Stimulated activated naive B cell treated with anti-CD40 and anti-IgM and Interleukin-4, amounts not matched to agents 10 μg/mL and 1 μg/mL and 100 μg/mL, for 72 hours (primary cell): ENCODE data around the gene EMP3.

ENCODE experiments used
- ATAC-seq, 2 donors: fragments of 150-1000 bp; cut with Tn5 transposase; replicated peaks; 2 replicates each; pipeline ENCODE4 v1.10.0; 2021; ENCODE audit warnings: moderate library complexity in 1 of 2
- DNase-seq: peaks from one replicate; pipeline ENCODE4 v3.0.0; 2021
- H3K27ac Mint-ChIP-seq: one replicate; pipeline ENCODE4 v1.8.0; 2022; ENCODE audit warnings: mild to moderate bottlenecking, mixed read lengths
- H3K27me3 Mint-ChIP-seq, 2 donors: one replicate each; pipeline ENCODE4 v1.8.0; 2022; ENCODE audit warnings: mixed read lengths in 2 of 2
- H3K36me3 Mint-ChIP-seq, 2 donors: one replicate each; pipeline ENCODE4 v1.8.0; 2022; ENCODE audit warnings: mixed read lengths in 2 of 2, mild to moderate bottlenecking in 1 of 2
- H3K4me1 Mint-ChIP-seq, 2 donors: one replicate each; pipeline ENCODE4 v1.8.0; 2022; ENCODE audit warnings: mixed read lengths in 2 of 2, mild to moderate bottlenecking in 1 of 2
- H3K4me3 Mint-ChIP-seq, 2 donors: one replicate each; pipeline ENCODE4 v1.8.0; 2022; ENCODE audit warnings: mild to moderate bottlenecking in 2 of 2, mixed read lengths in 2 of 2, moderate library complexity in 1 of 2
- H3K9me3 Mint-ChIP-seq, 2 donors: one replicate each; pipeline ENCODE4 v1.8.0; 2022; ENCODE audit warnings: mixed read lengths in 2 of 2, mild to moderate bottlenecking in 1 of 2

Gene EMP3

GRCh38 chr19:48348045-48348444, 22.7 kb downstream of the EMP3 start:
- Mint-ChIP-seq H3K36me3 (peaks cover 13 to 18% of the 10 kb centered on the region in 2 donors), H3K4me3 (no peak overlapping the region), H3K4me1 (peaks cover 6 to 10% of the 10 kb centered on the region in 2 donors), H3K9me3 (no peaks in the 10 kb centered on the region), H3K27me3 (no peaks in the 10 kb centered on the region), H3K27ac (no peak overlapping the region)
- no peak for DNase-seq
- no peak for ATAC-seq

- ATAC-seq = no peak
- Mint-ChIP-seq H3K36me3 (peaks cover 10 to 12% of the 10 kb centered on the region in 2 donors), H3K9me3 (no peaks in the 10 kb centered on the region), H3K27ac (no peak overlapping the region), H3K4me1 (peaks cover 6 to 10% of the 10 kb centered on the region in 2 donors), H3K4me3 (no peak overlapping the region), H3K27me3 (no peaks in the 10 kb centered on the region)
- DNase-seq = no peak
Observed at GRCh38 chr19:48348737-48349136, 23.4 kb downstream of the EMP3 start.

GRCh38 chr19:48350856-48351255, 25.5 kb downstream of the EMP3 start:
- Mint-ChIP-seq H3K9me3 (no peaks in the 10 kb centered on the region), H3K27me3 (no peaks in the 10 kb centered on the region), H3K4me1 (peaks cover 6 to 10% of the 10 kb centered on the region in 2 donors), H3K36me3 (peaks cover 6 to 15% of the 10 kb centered on the region in 2 donors), H3K27ac (no peak overlapping the region), H3K4me3 (no peak overlapping the region)
- no peak for ATAC-seq
- DNase-seq = no peak

GRCh38 chr19:48351341-48351752, 26.0 kb downstream of the EMP3 start:
- Mint-ChIP-seq H3K36me3 (peaks cover 6 to 16% of the 10 kb centered on the region in 2 donors), H3K9me3 (no peaks in the 10 kb centered on the region), H3K4me3 (no peak overlapping the region), H3K4me1 (peaks cover 6 to 10% of the 10 kb centered on the region in 2 donors), H3K27me3 (no peaks in the 10 kb centered on the region), H3K27ac (no peak overlapping the region)
- ATAC-seq (peak; percentile 95 to 96), DNase-seq (peak; percentile 56)

- ATAC-seq (no peak), DNase-seq (no peak)
- Mint-ChIP-seq H3K4me3 (no peak overlapping the region), H3K27ac (no peak overlapping the region), H3K9me3 (no peaks in the 10 kb centered on the region), H3K36me3 (peaks cover 4 to 15% of the 10 kb centered on the region in 2 donors), H3K27me3 (no peaks in the 10 kb centered on the region), H3K4me1 (peaks cover 6 to 10% of the 10 kb centered on the region in 2 donors)
Observed at GRCh38 chr19:48353677-48354076, 28.3 kb downstream of the EMP3 start.

GRCh38 chr19:48354332-48354992, 29.1 kb downstream of the EMP3 start:
- H3K4me3 Mint-ChIP-seq = no peak overlapping the region
- no peak overlapping the region for H3K27ac Mint-ChIP-seq
- no peak for DNase-seq
- H3K36me3 Mint-ChIP-seq = peaks cover 4 to 22% of the 10 kb centered on the region in 2 donors
- no peaks in the 10 kb centered on the region for H3K27me3 Mint-ChIP-seq
- ATAC-seq = no peak
- no peaks in the 10 kb centered on the region for H3K9me3 Mint-ChIP-seq
- H3K4me1 Mint-ChIP-seq = peaks cover 6 to 10% of the 10 kb centered on the region in 2 donors

GRCh38 chr19:48355365-48355954, 30.1 kb downstream of the EMP3 start:
- ATAC-seq (no peak), DNase-seq (no peak)
- H3K27me3 Mint-ChIP-seq = no peaks in the 10 kb centered on the region
- H3K36me3 Mint-ChIP-seq = peaks cover 7 to 26% of the 10 kb centered on the region in 2 donors
- peaks cover 6 to 10% of the 10 kb centered on the region in 2 donors for H3K4me1 Mint-ChIP-seq
- no peak overlapping the region for H3K27ac Mint-ChIP-seq
- H3K4me3 Mint-ChIP-seq = no peak overlapping the region
- H3K9me3 Mint-ChIP-seq = no peaks in the 10 kb centered on the region

GRCh38 chr19:48359123-48359522, 33.8 kb downstream of the EMP3 start:
- H3K27me3 Mint-ChIP-seq = no peaks in the 10 kb centered on the region

GRCh38 chr19:48361912-48362311, 36.6 kb downstream of the EMP3 start:
- ATAC-seq (no peak), DNase-seq (no peak)
- H3K9me3 Mint-ChIP-seq = no peaks in the 10 kb centered on the region
- H3K36me3 Mint-ChIP-seq = peaks cover 3 to 15% of the 10 kb centered on the region in 2 donors
- no peaks in the 10 kb centered on the region for H3K27me3 Mint-ChIP-seq
- H3K4me3 Mint-ChIP-seq = no peak overlapping the region
- peaks cover 12 to 29% of the 10 kb centered on the region in 2 donors for H3K4me1 Mint-ChIP-seq
- no peak overlapping the region for H3K27ac Mint-ChIP-seq

More at GRCh38 chr19:48359123-48359522, 33.8 kb downstream of the EMP3 start:
- DNase-seq (no peak), ATAC-seq (no peak)
- H3K4me1 Mint-ChIP-seq = peaks cover 5 to 16% of the 10 kb centered on the region in 2 donors
- no peaks in the 10 kb centered on the region for H3K9me3 Mint-ChIP-seq
- H3K4me3 Mint-ChIP-seq = no peak overlapping the region
- H3K27ac Mint-ChIP-seq = no peak overlapping the region
- H3K36me3 Mint-ChIP-seq = peaks cover 5 to 22% of the 10 kb centered on the region in 2 donors

GRCh38 chr19:48362716-48363499, 37.6 kb downstream of the EMP3 start:
- peak; percentile 76 to 78 for ATAC-seq
- Mint-ChIP-seq H3K9me3 (no peaks in the 10 kb centered on the region), H3K36me3 (peaks cover 3 to 15% of the 10 kb centered on the region in 2 donors), H3K27me3 (no peaks in the 10 kb centered on the region), H3K27ac (peak overlapping the region; percentile 95), H3K4me1 (peaks cover 12 to 29% of the 10 kb centered on the region in 2 donors), H3K4me3 (peak overlapping the region; percentile 86 to 92)
- DNase-seq = peak; percentile 83

GRCh38 chr19:48363500-48363809, 38.1 kb downstream of the EMP3 start:
- ATAC-seq (peak; percentile 22 to 25), DNase-seq (no peak)
- peaks cover 12 to 29% of the 10 kb centered on the region in 2 donors for H3K4me1 Mint-ChIP-seq
- peak overlapping the region; percentile 95 for H3K27ac Mint-ChIP-seq
- H3K4me3 Mint-ChIP-seq = peak overlapping the region; percentile 86 to 92
- peaks cover 3 to 13% of the 10 kb centered on the region in 2 donors for H3K36me3 Mint-ChIP-seq
- H3K9me3 Mint-ChIP-seq = no peaks in the 10 kb centered on the region
- no peaks in the 10 kb centered on the region for H3K27me3 Mint-ChIP-seq

GRCh38 chr19:48363810-48364597, 38.7 kb downstream of the EMP3 start, which contains the start of the genes SYNGR4 and TMEM143:
Gene SYNGR4 (plus strand): TSS chr19:48364367. CDS start chr19:48365843, 1,476 bp downstream.
Gene TMEM143 (minus strand): TSS chr19:48363940. CDS start chr19:48363920, 20 bp downstream.
- Mint-ChIP-seq H3K9me3 (no peaks in the 10 kb centered on the region), H3K27ac (peak within 1 kb of the TSS; percentile 95), H3K4me3 (peak within 1 kb of the TSS; percentile 86 to 92), H3K36me3 (peaks cover 3 to 8% of the 10 kb centered on the region in 2 donors), H3K27me3 (no peaks in the 10 kb centered on the region), H3K4me1 (peaks cover 12 to 29% of the 10 kb centered on the region in 2 donors)
- DNase-seq (peak; percentile 99), ATAC-seq (peak; percentile 83 to 91)

GRCh38 chr19:48364598-48365348, 39.4 kb downstream of the EMP3 start:
- no peaks in the 10 kb centered on the region for H3K9me3 Mint-ChIP-seq
- DNase-seq (no peak), ATAC-seq (no peak)
- peaks cover 12 to 29% of the 10 kb centered on the region in 2 donors for H3K4me1 Mint-ChIP-seq
- peaks cover 0 to under 1% of the 10 kb centered on the region in 2 donors for H3K36me3 Mint-ChIP-seq
- H3K27ac Mint-ChIP-seq = peak overlapping the region; percentile 95
- no peaks in the 10 kb centered on the region for H3K27me3 Mint-ChIP-seq
- H3K4me3 Mint-ChIP-seq = peak overlapping the region; percentile 86 to 92
